T-helper 2 cell treated with Interferon-gamma antibody and Interleukin-4, amounts not matched to agents 5 μg/mL and 100 μg/mL, for 36 hours (primary cell): ENCODE measurements around the gene TBL3.
"Not testable (repeated sequence)": the region's sequence is repeated elsewhere in the genome, so short reads cannot be mapped to it uniquely, and the experiment has no call there.

Source experiments
- DNase-seq: peaks from one replicate; pipeline ENCODE4 v3.0.0; 2021; ENCODE audit warnings: low spot score
- H3K27ac Mint-ChIP-seq: one replicate; pipeline ENCODE4 v1.8.0; 2021; ENCODE audit warnings: mild to moderate bottlenecking, mixed read lengths
- H3K27me3 Mint-ChIP-seq: one replicate; pipeline ENCODE4 v1.8.0; 2021; ENCODE audit warnings: low read depth, mixed read lengths
- H3K36me3 Mint-ChIP-seq: one replicate; pipeline ENCODE4 v1.8.0; 2021; ENCODE audit warnings: low read depth, mixed read lengths
- H3K4me1 Mint-ChIP-seq: one replicate; pipeline ENCODE4 v1.8.0; 2021; ENCODE audit warnings: low read depth, mixed read lengths
- H3K4me3 Mint-ChIP-seq: one replicate; pipeline ENCODE4 v1.8.0; 2022; ENCODE audit warnings: mild to moderate bottlenecking, moderate library complexity, mixed read lengths
- H3K9me3 Mint-ChIP-seq: one replicate; pipeline ENCODE4 v1.8.0; 2021; ENCODE audit warnings: mixed read lengths

Gene TBL3

DNA sequence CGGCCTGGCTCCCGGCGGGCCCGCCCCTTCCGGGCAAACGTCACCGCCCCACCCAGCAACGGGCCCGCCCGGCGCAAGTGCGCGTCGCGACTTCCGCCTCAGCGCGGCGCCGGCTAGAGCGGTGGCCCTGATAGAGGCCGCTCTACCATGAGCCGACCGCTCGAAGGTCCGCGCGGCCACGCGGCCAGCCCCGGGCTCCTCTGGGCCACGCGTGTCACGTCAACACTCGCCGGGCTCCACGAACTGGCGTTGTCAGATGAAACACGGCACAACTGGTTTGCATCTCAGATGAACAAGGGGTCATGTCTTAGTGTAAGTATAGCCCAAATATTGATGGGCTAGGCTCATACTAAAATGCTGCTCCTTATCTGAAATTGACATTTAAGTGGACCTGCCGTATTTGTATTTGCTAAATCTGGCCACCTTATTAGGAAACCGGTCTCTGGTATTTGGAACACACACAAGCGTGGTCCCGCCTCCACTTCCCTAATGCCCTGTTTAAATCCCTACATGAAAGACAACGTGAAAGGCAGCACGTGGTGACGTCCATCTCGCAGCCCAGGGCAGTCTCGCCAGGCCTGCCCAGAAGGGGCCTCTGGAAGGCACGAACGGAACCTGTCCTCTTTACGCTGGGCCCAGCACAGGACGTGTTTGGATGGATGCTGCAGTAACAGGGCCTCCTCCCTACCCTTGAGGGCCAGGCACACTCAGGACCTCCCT is 38.1 kb downstream of the TBL3 start, which contains the start of gene ZNF598:
Gene ZNF598 (minus strand): TSS at position 31 of the 720 bp plus-strand sequence.
- Mint-ChIP-seq H3K27ac (peak within 1 kb of the TSS; percentile 98), H3K9me3 (no peaks in the 10 kb centered on the region), H3K4me1 (peaks cover 25% of the 10 kb centered on the region), H3K36me3 (peaks cover 9% of the 10 kb centered on the region), H3K4me3 (peak within 1 kb of the TSS; percentile 90), H3K27me3 (no peaks in the 10 kb centered on the region)
- DNase-seq, result peak; percentile 82

DNA sequence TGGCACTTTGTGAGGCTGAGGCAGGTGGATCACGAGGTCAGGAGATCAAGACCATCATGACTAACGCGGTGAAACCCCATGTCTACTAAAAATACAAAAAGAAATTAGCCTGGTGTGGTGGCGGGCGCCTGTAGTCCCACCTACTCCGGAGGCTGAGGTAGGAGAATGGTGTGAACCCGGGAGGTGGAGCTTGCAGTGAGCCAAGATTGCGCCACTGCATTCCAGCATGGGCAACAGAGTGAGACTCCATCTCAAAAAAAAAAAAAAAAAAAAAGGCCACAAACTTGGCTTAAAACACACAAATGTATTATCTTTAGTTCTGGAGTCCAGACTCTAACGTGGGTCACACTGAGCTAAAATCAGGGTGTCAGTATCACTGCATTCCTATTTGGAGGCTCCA is 39.9 kb downstream of the TBL3 start:
- not testable (repeated sequence) for H3K27me3 Mint-ChIP-seq, H3K27ac Mint-ChIP-seq, H3K9me3 Mint-ChIP-seq, H3K4me3 Mint-ChIP-seq, H3K36me3 Mint-ChIP-seq, DNase-seq
- peaks cover 21% of the 10 kb centered on the region for H3K4me1 Mint-ChIP-seq

DNA sequence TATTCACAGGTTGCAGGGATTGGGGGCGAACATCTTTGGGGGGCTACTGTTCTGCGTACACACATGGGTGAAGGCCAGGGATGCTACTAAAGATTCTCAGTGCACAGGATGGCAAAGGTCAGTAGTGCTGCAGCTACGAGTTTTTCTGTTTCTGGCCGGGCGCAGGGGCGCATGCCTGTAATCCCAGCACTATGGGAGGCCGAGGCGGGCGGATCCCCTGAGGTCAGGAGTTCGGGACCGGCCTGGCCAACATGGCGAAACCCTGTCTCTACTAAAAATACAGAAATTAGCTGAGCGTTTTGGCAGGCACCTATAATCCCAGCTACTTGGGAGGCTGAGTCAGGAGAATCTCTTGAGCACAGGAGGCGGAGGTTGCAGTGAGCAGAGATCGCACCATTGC is 41.7 kb downstream of the TBL3 start:
- DNase-seq, result no peak
- Mint-ChIP-seq H3K27me3 (peaks cover 3% of the 10 kb centered on the region), H3K4me1 (peaks cover 7% of the 10 kb centered on the region), H3K9me3 (no peaks in the 10 kb centered on the region), H3K27ac (peak overlapping the region; percentile 2), H3K4me3 (no peak overlapping the region), H3K36me3 (peaks cover 2% of the 10 kb centered on the region)

DNA sequence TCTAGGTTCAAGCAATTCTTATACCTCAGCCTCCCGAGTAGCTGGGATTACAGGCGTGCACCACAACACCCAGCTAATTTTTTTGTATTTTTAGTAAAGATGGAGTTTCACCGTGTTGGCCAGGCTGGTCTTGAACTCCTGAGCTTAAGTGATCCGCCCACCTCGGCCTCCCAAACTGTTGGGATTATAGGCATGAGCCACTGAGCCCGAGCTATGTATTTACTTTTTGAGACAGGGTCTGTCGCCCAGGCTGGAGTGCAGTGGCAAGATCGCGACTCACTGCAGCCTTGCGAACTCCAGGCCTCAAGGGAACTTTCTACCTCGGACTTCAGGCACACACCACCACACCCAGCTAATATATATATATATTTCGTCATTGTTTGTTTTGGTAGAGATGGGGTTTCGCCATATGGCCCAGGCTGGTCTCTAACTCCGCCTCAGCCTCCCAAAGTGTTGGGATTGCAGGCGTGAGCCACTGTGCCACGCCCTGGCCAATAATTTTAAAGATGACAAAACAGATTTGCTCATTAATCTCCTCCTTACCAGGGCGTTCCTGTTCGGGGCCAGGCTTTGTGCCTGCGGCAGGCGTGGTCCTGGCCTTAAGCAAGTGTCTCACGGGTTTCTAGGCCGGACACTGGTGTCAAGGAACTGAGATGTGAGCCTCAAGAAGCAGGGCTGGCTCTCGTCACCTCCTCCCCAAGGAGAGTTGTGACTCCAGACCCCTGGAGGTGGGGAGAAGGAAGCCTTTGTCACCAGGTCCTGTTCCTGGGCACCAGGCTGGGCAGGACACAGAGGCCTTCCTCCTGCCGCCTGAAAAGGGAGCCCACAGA is 43.5 kb downstream of the TBL3 start:
- Mint-ChIP-seq H3K27ac (no peak overlapping the region), H3K36me3 (no peaks in the 10 kb centered on the region), H3K4me1 (peaks cover under 1% of the 10 kb centered on the region), H3K9me3 (no peaks in the 10 kb centered on the region), H3K27me3 (peaks cover 10% of the 10 kb centered on the region), H3K4me3 (no peak overlapping the region)
- no peak for DNase-seq

DNA sequence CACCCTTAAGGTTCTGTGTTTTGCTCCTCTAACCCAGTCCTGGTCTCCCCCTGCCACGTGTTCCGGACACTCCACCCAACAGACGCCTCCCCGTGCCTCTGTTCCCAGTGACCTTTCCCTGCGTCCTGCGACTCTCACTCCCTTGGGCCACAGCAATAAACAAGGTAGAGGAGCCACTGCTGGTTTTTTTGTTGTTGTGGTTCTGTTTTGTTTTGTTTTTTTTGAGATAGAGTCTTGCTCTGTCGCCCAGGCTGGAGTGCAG is 44.0 kb downstream of the TBL3 start:
- Mint-ChIP-seq H3K4me1 (no peaks in the 10 kb centered on the region), H3K27ac (no peak overlapping the region), H3K36me3 (no peaks in the 10 kb centered on the region), H3K4me3 (no peak overlapping the region), H3K27me3 (peaks cover 14% of the 10 kb centered on the region), H3K9me3 (no peaks in the 10 kb centered on the region)
- no peak for DNase-seq

DNA sequence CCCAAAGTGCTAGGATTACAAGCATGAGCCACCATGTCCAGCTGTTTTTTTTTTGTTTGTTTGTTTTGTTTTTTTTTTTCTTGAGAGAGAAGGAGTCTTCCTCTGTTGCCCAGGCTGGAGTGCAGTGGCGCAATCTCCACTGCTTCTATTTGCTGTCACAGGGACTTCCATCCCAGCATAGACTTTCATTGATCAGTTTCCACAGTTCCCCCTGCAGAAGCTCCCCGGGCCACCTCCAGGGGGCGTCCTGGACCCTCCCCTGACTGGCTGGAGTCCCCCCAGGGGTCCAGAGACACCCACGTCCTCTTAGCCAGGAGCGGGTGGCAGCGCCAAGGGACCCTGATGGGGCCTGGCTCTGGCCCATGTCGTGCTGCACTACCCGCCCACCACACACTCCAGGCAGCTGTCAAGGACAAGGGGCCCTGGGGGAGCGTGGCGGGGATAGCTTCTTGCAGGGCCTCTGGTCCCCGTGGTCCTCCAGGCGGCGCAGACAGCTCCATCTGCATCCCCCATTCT is 44.6 kb downstream of the TBL3 start:
- H3K4me3 Mint-ChIP-seq, result no peak overlapping the region
- H3K4me1 Mint-ChIP-seq, result no peaks in the 10 kb centered on the region
- peaks cover 20% of the 10 kb centered on the region for H3K27me3 Mint-ChIP-seq
- no peak for DNase-seq
- H3K36me3 Mint-ChIP-seq, result no peaks in the 10 kb centered on the region
- no peaks in the 10 kb centered on the region for H3K9me3 Mint-ChIP-seq
- no peak overlapping the region for H3K27ac Mint-ChIP-seq

DNA sequence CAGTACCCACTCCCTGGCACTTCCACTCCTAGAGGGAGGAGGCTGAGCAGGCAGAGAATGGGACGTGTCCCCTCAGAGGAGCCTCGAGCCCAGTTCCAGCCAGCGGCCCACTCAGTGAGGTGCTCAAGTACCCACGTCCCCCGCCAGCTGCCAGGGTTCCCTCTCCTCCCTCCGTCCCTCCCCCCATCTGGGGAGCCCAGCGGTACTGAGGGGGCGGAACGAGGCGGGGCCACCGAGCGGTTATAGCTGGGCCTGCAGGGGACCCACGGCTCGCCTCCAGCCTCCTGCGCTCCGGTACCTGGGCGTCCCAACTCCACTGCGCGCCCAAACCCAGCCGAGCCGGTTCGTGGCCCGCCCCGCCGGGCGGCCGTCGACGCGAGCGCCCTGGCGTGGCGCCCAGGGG is 47.7 kb downstream of the TBL3 start, which contains the start of gene NPW:
Gene NPW (plus strand): TSS at position 268 of the 403 bp plus-strand sequence.
- Mint-ChIP-seq H3K27ac (no peak within 1 kb of the TSS), H3K4me1 (peaks cover 11% of the 10 kb centered on the region), H3K27me3 (peaks cover 31% of the 10 kb centered on the region), H3K4me3 (peak within 1 kb of the TSS; percentile 26), H3K9me3 (no peaks in the 10 kb centered on the region), H3K36me3 (no peaks in the 10 kb centered on the region)
- no peak for DNase-seq

DNA sequence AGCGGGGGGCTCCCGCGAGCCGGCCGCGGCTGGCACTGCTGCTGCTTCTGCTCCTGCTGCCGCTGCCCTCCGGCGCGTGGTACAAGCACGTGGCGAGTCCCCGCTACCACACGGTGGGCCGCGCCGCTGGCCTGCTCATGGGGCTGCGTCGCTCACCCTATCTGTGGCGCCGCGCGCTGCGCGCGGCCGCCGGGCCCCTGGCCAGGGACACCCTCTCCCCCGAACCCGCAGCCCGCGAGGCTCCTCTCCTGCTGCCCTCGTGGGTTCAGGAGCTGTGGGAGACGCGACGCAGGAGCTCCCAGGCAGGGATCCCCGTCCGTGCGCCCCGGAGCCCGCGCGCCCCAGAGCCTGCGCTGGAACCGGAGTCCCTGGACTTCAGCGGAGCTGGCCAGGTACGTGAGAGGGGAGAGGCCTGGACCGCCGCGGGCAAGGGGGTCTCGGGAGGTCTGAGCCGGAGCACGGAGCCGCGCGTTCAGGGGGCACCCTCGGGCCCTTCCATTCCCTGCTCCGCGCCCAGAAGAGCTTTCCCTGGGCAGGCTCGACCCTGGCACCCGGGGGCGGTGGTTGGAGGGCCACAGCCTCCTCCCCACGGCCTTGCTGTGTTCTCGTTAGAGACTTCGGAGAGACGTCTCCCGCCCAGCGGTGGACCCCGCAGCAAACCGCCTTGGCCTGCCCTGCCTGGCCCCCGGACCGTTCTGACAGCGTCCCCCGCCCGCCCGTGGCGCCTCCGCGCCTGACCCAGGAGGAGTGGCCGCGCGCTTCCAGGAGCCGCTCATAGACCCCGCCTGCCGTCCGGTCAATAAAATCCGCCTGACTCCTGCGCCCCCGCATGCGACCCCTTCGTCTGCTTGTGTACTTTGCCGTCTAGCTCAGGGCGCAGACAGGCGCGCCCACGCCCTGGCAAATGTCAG is 48.3 kb downstream of the TBL3 start:
- Mint-ChIP-seq H3K27ac (no peak overlapping the region), H3K9me3 (no peaks in the 10 kb centered on the region), H3K36me3 (no peaks in the 10 kb centered on the region), H3K4me3 (peak overlapping the region; percentile 26), H3K27me3 (peaks cover 33% of the 10 kb centered on the region), H3K4me1 (peaks cover 11% of the 10 kb centered on the region)
- no peak for DNase-seq

DNA sequence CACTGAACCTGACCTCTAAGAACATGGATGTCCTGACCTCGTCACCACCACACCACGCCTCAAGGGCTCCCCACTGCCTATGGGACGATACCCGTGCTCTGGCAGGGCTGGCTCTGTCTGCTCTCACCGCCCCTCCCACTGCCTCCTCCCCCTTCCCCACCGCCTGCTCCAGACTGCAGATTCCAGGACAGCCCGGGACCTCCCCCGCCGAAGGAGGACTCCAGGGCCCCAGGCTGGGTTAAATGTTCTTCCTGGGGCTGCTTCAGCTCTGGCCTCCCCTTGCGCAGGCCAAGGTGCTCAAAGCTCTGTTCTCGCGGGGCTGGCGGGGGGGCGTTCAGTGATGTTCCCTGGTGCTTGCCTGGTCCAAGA is 50.9 kb downstream of the TBL3 start:
- Mint-ChIP-seq H3K9me3 (no peaks in the 10 kb centered on the region), H3K36me3 (no peaks in the 10 kb centered on the region), H3K4me3 (peak overlapping the region; percentile 71), H3K4me1 (peaks cover 11% of the 10 kb centered on the region), H3K27ac (no peak overlapping the region), H3K27me3 (peaks cover 43% of the 10 kb centered on the region)
- no peak for DNase-seq

DNA sequence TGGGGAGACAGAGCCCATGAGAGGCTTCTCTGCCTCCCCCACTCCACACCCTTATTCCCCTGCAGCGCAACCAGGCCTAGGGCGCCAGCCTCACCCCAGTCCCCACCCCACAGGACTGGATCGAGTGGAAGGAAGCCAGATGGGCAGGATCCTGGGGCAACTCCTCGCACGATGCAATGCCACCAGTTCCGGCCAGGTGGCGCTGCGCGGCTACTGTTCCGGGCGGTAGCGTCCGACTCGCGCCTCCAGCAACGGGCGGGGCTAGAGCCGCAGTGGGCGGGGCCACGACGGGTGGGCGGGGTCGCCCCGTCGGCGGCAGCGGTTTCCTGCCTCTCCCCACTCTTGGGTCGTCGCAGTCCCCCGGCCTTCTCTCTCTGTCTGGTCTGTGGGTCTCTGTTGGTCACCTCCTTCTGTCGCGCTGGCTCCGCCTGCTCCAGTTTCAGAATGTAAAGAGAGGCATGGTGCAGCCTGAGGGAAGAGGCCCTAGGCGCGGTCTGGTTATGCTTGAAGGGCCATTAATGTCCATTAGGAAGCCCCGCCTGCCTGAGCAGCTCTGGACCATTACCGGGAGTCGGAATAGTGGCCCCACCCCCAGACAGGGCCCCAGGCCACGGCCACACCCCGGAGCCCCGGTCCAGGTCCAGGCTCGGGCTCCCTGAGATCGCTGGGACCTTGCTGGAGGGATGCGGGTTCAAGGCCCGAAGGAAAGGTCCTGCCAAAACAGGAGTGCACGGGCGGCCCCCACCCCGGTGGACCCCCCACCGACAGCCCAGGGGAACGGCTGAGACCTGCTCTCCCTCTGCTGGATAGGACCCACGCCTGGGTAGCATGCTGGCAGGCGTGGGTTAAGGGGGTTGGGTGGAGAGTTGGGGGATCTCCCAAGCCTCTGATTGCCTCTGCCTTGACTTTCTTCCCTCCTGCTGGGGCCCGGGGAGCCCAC is 51.5 kb downstream of the TBL3 start:
- H3K27ac Mint-ChIP-seq, result peak overlapping the region; percentile 69
- peak overlapping the region; percentile 71 for H3K4me3 Mint-ChIP-seq
- H3K9me3 Mint-ChIP-seq, result no peaks in the 10 kb centered on the region
- H3K27me3 Mint-ChIP-seq, result peaks cover 47% of the 10 kb centered on the region
- H3K4me1 Mint-ChIP-seq, result peaks cover 11% of the 10 kb centered on the region
- DNase-seq, result peak; percentile 91
- H3K36me3 Mint-ChIP-seq, result no peaks in the 10 kb centered on the region

DNA sequence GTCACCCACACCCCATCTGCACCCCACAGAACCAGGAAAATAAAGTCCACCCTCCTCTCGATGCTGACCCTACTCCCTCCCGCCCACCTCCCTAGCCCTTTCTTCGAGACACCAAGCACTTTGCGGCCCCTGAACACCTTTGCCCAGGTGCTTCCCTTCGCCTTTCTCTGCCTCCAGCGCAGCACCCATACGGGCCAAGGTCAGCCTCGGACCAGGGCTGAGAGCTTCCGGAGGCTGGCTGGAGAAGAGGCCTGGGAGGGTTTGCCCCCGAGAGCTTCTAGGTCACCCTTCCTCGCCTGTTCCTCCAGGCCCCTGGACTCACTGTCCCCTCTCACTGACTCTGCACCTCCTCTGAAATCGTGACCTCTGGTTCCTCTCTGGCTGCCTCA is 52.2 kb downstream of the TBL3 start:
- Mint-ChIP-seq H3K36me3 (no peaks in the 10 kb centered on the region), H3K9me3 (no peaks in the 10 kb centered on the region), H3K4me3 (peak overlapping the region; percentile 28), H3K27ac (peak overlapping the region; percentile 59), H3K27me3 (peaks cover 49% of the 10 kb centered on the region), H3K4me1 (peaks cover 11% of the 10 kb centered on the region)
- no peak for DNase-seq

DNA sequence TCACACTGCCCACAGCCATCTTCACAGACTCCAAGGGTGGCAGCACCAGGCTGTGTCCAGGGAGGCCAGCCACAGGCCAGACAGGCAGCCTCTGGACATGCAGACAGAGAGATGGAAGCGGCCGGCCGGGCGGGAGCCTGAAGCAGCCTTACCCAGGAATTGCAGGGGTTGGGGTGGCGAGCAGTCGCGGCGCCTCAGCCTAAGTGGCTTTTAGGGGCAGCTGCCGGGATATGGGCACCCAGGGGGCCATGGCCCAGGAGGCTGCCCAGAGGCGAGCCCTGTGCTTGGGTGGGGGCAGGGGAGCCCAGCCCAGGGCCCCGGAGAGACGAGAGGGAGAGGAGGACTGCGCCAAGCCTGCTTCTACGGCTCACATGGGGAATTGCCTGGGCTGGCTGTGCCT is 53.4 kb downstream of the TBL3 start:
- DNase-seq, result no peak
- Mint-ChIP-seq H3K27ac (no peak overlapping the region), H3K36me3 (no peaks in the 10 kb centered on the region), H3K4me3 (peak overlapping the region; percentile 59), H3K27me3 (peaks cover 46% of the 10 kb centered on the region), H3K9me3 (no peaks in the 10 kb centered on the region), H3K4me1 (peaks cover 11% of the 10 kb centered on the region)

DNA sequence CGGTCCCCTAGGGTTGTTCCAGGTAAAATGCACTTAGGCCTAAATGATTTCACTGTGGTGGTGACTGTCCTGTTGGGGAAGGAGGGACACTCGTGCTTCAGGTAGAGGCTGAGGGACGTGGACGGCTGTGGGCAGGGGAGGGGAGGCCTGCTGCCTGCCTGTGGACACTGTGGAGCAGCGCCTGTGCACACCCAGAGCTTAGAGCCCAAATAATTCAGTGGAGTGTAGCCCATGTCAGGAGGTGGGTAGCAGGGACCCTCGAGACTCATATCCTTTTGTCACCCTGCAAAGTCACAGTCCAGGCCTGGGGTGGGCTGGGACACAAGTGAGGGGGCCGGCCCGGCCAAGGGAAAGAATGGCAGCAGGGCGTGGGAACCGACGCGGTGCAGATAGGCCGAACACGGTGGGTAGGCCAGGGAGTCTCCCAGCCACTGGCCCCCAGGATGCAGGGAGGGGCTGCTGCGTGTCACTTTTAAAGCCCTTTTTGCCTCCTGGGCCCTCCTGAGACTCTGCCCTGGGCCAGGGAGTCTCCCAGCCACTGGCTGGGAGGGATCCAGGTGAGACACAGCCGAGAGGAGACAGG is 54.1 kb downstream of the TBL3 start:
- peaks cover 11% of the 10 kb centered on the region for H3K4me1 Mint-ChIP-seq
- no peak for DNase-seq
- H3K9me3 Mint-ChIP-seq, result no peaks in the 10 kb centered on the region
- H3K36me3 Mint-ChIP-seq, result no peaks in the 10 kb centered on the region
- H3K27me3 Mint-ChIP-seq, result peaks cover 41% of the 10 kb centered on the region
- peak overlapping the region; percentile 59 for H3K4me3 Mint-ChIP-seq
- no peak overlapping the region for H3K27ac Mint-ChIP-seq
